ENCODE data around the gene KIF5A.

Gene KIF5A

DNA sequence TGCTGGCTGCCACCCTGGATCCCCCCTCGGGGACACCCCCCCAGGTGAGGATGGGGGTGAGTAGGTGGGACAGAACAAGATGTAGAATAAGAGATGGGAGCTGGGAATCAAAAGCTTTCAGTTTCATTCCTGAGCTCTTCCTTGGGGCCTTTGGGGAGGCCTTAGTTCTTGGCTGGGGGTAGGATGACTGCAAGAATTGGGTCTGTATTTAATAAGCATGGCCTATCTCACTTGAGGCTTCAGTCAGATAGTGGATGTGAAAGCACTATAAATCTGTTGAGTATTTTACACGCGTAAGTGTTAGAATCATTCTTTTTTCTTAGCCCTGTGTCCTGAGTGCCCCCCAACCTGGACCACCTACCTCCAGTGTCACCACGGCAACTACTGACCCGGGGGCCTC is 22.7 kb upstream of the KIF5A start:
- TF ChIP-seq USF1 (IDR thresholded peaks at IDR 0.05) (no peak), ZBTB7A (IDR thresholded peaks at IDR 0.05; ENCODE audit: low read depth) (no peak), EGR1 (IDR thresholded peaks at IDR 0.05) (no peak), YY1 (IDR thresholded peaks at IDR 0.05; ENCODE audit: low read depth) (no peak), NFIC (IDR thresholded peaks at IDR 0.05) (no peak), MAX (IDR thresholded peaks at IDR 0.05) (no peak), TAF1 (IDR thresholded peaks at IDR 0.05; ENCODE audit: low read depth) (no peak), TEAD4 (IDR thresholded peaks at IDR 0.05) (no peak), CREB1 (IDR thresholded peaks at IDR 0.05; ENCODE audit: low read depth) (no peak), CEBPB (IDR thresholded peaks at IDR 0.05) (no peak), EP300 (IDR thresholded peaks at IDR 0.05; ENCODE audit: borderline replicate concordance) (no peak), TCF12 (IDR thresholded peaks at IDR 0.05; ENCODE audit: low read depth) (no peak), FOXM1 (IDR thresholded peaks at IDR 0.05; ENCODE audit: borderline replicate concordance, low read depth) (no peak), RAD21 (IDR thresholded peaks at IDR 0.05; ENCODE audit: low read depth) (no peak)
- TF ChIP-seq, protein P1, sequence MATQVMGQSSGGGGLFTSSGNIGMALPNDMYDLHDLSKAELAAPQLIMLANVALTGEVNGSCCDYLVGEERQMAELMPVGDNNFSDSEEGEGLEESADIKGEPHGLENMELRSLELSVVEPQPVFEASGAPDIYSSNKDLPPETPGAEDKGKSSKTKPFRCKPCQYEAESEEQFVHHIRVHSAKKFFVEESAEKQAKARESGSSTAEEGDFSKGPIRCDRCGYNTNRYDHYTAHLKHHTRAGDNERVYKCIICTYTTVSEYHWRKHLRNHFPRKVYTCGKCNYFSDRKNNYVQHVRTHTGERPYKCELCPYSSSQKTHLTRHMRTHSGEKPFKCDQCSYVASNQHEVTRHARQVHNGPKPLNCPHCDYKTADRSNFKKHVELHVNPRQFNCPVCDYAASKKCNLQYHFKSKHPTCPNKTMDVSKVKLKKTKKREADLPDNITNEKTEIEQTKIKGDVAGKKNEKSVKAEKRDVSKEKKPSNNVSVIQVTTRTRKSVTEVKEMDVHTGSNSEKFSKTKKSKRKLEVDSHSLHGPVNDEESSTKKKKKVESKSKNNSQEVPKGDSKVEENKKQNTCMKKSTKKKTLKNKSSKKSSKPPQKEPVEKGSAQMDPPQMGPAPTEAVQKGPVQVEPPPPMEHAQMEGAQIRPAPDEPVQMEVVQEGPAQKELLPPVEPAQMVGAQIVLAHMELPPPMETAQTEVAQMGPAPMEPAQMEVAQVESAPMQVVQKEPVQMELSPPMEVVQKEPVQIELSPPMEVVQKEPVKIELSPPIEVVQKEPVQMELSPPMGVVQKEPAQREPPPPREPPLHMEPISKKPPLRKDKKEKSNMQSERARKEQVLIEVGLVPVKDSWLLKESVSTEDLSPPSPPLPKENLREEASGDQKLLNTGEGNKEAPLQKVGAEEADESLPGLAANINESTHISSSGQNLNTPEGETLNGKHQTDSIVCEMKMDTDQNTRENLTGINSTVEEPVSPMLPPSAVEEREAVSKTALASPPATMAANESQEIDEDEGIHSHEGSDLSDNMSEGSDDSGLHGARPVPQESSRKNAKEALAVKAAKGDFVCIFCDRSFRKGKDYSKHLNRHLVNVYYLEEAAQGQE (IDR thresholded peaks at IDR 0.05; ENCODE audit: low read depth) = no peak

- TF ChIP-seq TAF1 (IDR thresholded peaks at IDR 0.05; ENCODE audit: low read depth) (no peak), FOXM1 (IDR thresholded peaks at IDR 0.05; ENCODE audit: borderline replicate concordance, low read depth) (no peak), CEBPB (IDR thresholded peaks at IDR 0.05) (no peak), CREB1 (IDR thresholded peaks at IDR 0.05; ENCODE audit: low read depth) (no peak)
- TF ChIP-seq, protein P1 (IDR thresholded peaks at IDR 0.05; ENCODE audit: low read depth) = no peak
Observed at GRCh38 chr12:57528176-57528575, 21.7 kb upstream of the KIF5A start.

DNA sequence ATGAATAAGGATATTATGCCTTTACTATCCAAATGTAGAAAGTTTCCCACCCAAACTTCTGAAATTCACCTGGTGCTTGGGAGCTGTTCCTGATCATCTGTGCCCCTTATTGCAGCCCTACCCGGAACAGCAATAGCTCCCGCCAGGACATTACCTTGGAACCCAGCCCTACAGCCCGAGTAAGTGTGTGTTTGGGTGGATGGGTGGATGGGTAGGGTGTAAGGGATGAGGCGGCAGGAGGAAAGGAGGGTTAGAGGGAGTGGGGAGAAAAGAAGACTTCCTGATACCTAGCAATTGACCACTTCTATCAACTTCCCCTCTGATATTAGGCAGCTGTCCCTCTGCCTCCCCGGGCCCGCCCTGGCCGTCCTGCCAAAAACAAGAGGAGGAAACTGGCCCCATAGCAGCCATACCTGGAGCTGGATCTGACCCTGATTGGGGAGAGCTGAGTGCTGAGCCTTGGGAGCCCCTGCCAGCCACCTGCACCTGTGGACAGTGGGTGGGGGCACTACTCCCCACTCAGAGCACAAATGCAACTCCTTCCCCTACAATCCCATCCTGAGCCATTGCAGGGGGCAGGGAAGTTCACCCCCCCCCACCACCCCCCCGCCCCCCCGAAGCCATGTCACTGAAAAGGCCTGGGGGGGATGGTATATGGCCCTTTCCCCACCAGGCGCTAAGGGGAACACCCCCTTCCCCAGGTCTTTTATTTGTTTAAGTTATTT is 20.9 kb upstream of the KIF5A start:
- TF ChIP-seq ZBTB7A (IDR thresholded peaks at IDR 0.05; ENCODE audit: low read depth) (no peak), TEAD4 (IDR thresholded peaks at IDR 0.05) (no peak), YY1 (IDR thresholded peaks at IDR 0.05; ENCODE audit: low read depth) (no peak), EGR1 (IDR thresholded peaks at IDR 0.05) (no peak), RAD21 (IDR thresholded peaks at IDR 0.05; ENCODE audit: low read depth) (no peak), MAX (IDR thresholded peaks at IDR 0.05) (no peak), TCF12 (IDR thresholded peaks at IDR 0.05; ENCODE audit: low read depth) (no peak), TAF1 (IDR thresholded peaks at IDR 0.05; ENCODE audit: low read depth) (no peak), NFIC (IDR thresholded peaks at IDR 0.05) (no peak), USF1 (IDR thresholded peaks at IDR 0.05) (no peak), CEBPB (IDR thresholded peaks at IDR 0.05) (no peak), EP300 (IDR thresholded peaks at IDR 0.05; ENCODE audit: borderline replicate concordance) (no peak), CREB1 (IDR thresholded peaks at IDR 0.05; ENCODE audit: low read depth) (no peak), FOXM1 (IDR thresholded peaks at IDR 0.05; ENCODE audit: borderline replicate concordance, low read depth) (no peak)
- TF ChIP-seq, protein P1 (IDR thresholded peaks at IDR 0.05; ENCODE audit: low read depth) = no peak

- no peak for TF ChIP-seq ZBTB7A (IDR thresholded peaks at IDR 0.05; ENCODE audit: low read depth)
- TF ChIP-seq, protein P1 (IDR thresholded peaks at IDR 0.05; ENCODE audit: low read depth) = no peak
Observed at GRCh38 chr12:57529831-57530230, 20.0 kb upstream of the KIF5A start.

Measured in Ishikawa (cell line).